ENCODE results near the gene CDH9.
"Not testable (repeated sequence)": the region's sequence is repeated elsewhere in the genome, so short reads cannot be mapped to it uniquely, and the experiment has no call there.

The CDH9 gene

GRCh38 chr5:26942481-26942880 lies 95.9 kb downstream of the CDH9 start:
- DNase-seq: peak; percentile 2

GRCh38 chr5:26940994-26941393 lies 97.4 kb downstream of the CDH9 start:
- DNase-seq: peak; percentile 28

- DNase-seq: no peak
Observed at GRCh38 chr5:26932238-26932637, 106.1 kb downstream of the CDH9 start.

GRCh38 chr5:26921439-26921838 lies 116.9 kb downstream of the CDH9 start:
- no peak for DNase-seq

GRCh38 chr5:26903469-26903868 lies 134.9 kb downstream of the CDH9 start:
- DNase-seq: no peak

GRCh38 chr5:26894719-26895263 lies 143.6 kb downstream of the CDH9 start:
- DNase-seq: peak; percentile 64

GRCh38 chr5:26893078-26893477 lies 145.3 kb downstream of the CDH9 start:
- no peak for DNase-seq

GRCh38 chr5:26889815-26890214 lies 148.6 kb downstream of the CDH9 start:
- no peak for DNase-seq

- DNase-seq: no peak
Observed at GRCh38 chr5:26884481-26884880, 153.9 kb downstream of the CDH9 start.

GRCh38 chr5:26883375-26883774 lies 155.0 kb downstream of the CDH9 start:
- no peak for DNase-seq

GRCh38 chr5:26881901-26882300 lies 156.5 kb downstream of the CDH9 start:
- no peak for DNase-seq

- DNase-seq: no peak
Observed at GRCh38 chr5:26877154-26877553, 161.2 kb downstream of the CDH9 start.

- DNase-seq: peak; percentile 1
Observed at GRCh38 chr5:26872337-26872736, 166.0 kb downstream of the CDH9 start.

- DNase-seq: no peak
Observed at GRCh38 chr5:26869781-26870180, 168.6 kb downstream of the CDH9 start.

- no peak for DNase-seq
Observed at GRCh38 chr5:26868504-26868903, 169.9 kb downstream of the CDH9 start.

GRCh38 chr5:26864061-26864460 lies 174.3 kb downstream of the CDH9 start:
- no peak for DNase-seq

GRCh38 chr5:26856238-26856637 lies 182.1 kb downstream of the CDH9 start:
- no peak for DNase-seq

- not testable (repeated sequence) for DNase-seq
Observed at GRCh38 chr5:26852450-26852849, 185.9 kb downstream of the CDH9 start.

GRCh38 chr5:26847041-26847736 lies 191.2 kb downstream of the CDH9 start:
- no peak for DNase-seq

- DNase-seq: no peak
Observed at GRCh38 chr5:26843677-26844076, 194.7 kb downstream of the CDH9 start.

- peak; percentile 34 for DNase-seq
Observed at GRCh38 chr5:26833596-26833995, 204.8 kb downstream of the CDH9 start.
